ENCODE measurements around the gene HAGHL.

Gene HAGHL

GRCh38 chr16:726438-727290 lies at the start of gene HAGHL, which contains the start of gene CCDC78:
TSS of gene HAGHL (plus strand) at chr16:727106. CDS start at chr16:727510, 404 bp downstream.
TSS of gene CCDC78 (minus strand) at chr16:726443. CDS start at chr16:726367, 76 bp downstream.
- peaks cover 9% of the 10 kb centered on the region for H3K36me3 ChIP-seq
- H3K27ac ChIP-seq, result no peak within 1 kb of the TSS; the same call in 1 of the 2 replicates
- TF ChIP-seq CTCF (IDR thresholded peaks at IDR 0.05; ENCODE audit: low read depth, low read length), result no peak
- no peaks in the 10 kb centered on the region for H3K9me3 ChIP-seq (ENCODE audit: severe bottlenecking)
- peak within 1 kb of the TSS; percentile 71 for H3K4me3 ChIP-seq (ENCODE audit: low read depth, low read length)
- peak; percentile 75 for DNase-seq
- H3K27me3 ChIP-seq (ENCODE audit: insufficient read depth, low read depth, severe bottlenecking), result no peaks in the 10 kb centered on the region

- Histone ChIP-seq H3K4me3 (ENCODE audit: low read depth, low read length) (no peak overlapping the region), H3K27ac (no peak overlapping the region), H3K36me3 (peaks cover 34% of the 10 kb centered on the region), H3K9me3 (ENCODE audit: severe bottlenecking) (no peaks in the 10 kb centered on the region), H3K27me3 (ENCODE audit: insufficient read depth, low read depth, severe bottlenecking) (no peaks in the 10 kb centered on the region)
- DNase-seq, result no peak
- no peak for TF ChIP-seq CTCF (IDR thresholded peaks at IDR 0.05; ENCODE audit: low read depth, low read length)
Measured at GRCh38 chr16:677316-678190, 49.4 kb upstream of the HAGHL start.

GRCh38 chr16:678209-678857 lies 48.6 kb upstream of the HAGHL start:
- no peaks in the 10 kb centered on the region for H3K9me3 ChIP-seq (ENCODE audit: severe bottlenecking)
- peaks cover 34% of the 10 kb centered on the region for H3K36me3 ChIP-seq
- peak overlapping the region; percentile 92 for H3K27ac ChIP-seq
- H3K27me3 ChIP-seq (ENCODE audit: insufficient read depth, low read depth, severe bottlenecking), result no peaks in the 10 kb centered on the region
- TF ChIP-seq CTCF (IDR thresholded peaks at IDR 0.05; ENCODE audit: low read depth, low read length), result no peak
- H3K4me3 ChIP-seq (ENCODE audit: low read depth, low read length), result no peak overlapping the region
- DNase-seq, result no peak

GRCh38 chr16:678858-679813 lies 47.8 kb upstream of the HAGHL start:
- Histone ChIP-seq H3K27me3 (ENCODE audit: insufficient read depth, low read depth, severe bottlenecking) (no peaks in the 10 kb centered on the region), H3K4me3 (ENCODE audit: low read depth, low read length) (peak overlapping the region; percentile 52), H3K9me3 (ENCODE audit: severe bottlenecking) (no peaks in the 10 kb centered on the region), H3K36me3 (peaks cover 33% of the 10 kb centered on the region), H3K27ac (peak overlapping the region; percentile 92)
- peak; percentile 89 for DNase-seq
- TF ChIP-seq CTCF (IDR thresholded peaks at IDR 0.05; ENCODE audit: low read depth, low read length), result no peak
